Measurements from ENCODE around the gene CACFD1.

DNA sequence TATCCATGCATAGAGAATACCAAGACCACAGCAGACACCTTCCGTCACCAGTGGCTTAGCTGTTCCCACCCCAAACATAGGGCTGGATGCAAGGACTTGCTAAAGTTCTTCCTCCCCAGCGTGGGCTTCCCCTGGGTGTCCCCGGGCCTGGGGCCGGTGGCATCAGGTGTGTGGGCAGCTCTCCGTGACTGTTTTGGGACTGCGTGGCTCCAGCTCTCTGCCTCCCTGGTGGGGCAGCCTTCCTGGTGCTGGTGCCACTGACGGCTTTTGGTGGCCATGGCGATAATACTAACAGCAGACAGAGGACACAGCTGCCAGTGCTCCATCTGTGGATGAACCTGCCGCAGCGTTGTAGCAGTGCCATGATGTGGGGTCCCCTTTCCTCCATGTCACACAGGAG is 4.9 kb downstream of the CACFD1 start:
- TF ChIP-seq EZH2 (IDR thresholded peaks at IDR 0.05; ENCODE audit: borderline replicate concordance, insufficient read depth, low read length, poor library complexity, severe bottlenecking) (no peak), POLR2AphosphoS5 (IDR thresholded peaks at IDR 0.05) (no peak), SMC3 (conservative IDR thresholded peaks at IDR 0.05; ENCODE audit: poor library complexity) (no peak), EP300 (conservative IDR thresholded peaks at IDR 0.05; ENCODE audit: poor library complexity, severe bottlenecking) (no peak), MXI1 (conservative IDR thresholded peaks at IDR 0.05; ENCODE audit: poor library complexity, severe bottlenecking) (no peak), RAD21 (conservative IDR thresholded peaks at IDR 0.05) (no peak), TAF1 (IDR thresholded peaks at IDR 0.05; ENCODE audit: low read depth) (no peak)
- TF ChIP-seq, protein P1, sequence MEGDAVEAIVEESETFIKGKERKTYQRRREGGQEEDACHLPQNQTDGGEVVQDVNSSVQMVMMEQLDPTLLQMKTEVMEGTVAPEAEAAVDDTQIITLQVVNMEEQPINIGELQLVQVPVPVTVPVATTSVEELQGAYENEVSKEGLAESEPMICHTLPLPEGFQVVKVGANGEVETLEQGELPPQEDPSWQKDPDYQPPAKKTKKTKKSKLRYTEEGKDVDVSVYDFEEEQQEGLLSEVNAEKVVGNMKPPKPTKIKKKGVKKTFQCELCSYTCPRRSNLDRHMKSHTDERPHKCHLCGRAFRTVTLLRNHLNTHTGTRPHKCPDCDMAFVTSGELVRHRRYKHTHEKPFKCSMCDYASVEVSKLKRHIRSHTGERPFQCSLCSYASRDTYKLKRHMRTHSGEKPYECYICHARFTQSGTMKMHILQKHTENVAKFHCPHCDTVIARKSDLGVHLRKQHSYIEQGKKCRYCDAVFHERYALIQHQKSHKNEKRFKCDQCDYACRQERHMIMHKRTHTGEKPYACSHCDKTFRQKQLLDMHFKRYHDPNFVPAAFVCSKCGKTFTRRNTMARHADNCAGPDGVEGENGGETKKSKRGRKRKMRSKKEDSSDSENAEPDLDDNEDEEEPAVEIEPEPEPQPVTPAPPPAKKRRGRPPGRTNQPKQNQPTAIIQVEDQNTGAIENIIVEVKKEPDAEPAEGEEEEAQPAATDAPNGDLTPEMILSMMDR (IDR thresholded peaks at IDR 0.05; ENCODE audit: poor library complexity, severe bottlenecking): no peak
- TF ChIP-seq, protein P2, sequence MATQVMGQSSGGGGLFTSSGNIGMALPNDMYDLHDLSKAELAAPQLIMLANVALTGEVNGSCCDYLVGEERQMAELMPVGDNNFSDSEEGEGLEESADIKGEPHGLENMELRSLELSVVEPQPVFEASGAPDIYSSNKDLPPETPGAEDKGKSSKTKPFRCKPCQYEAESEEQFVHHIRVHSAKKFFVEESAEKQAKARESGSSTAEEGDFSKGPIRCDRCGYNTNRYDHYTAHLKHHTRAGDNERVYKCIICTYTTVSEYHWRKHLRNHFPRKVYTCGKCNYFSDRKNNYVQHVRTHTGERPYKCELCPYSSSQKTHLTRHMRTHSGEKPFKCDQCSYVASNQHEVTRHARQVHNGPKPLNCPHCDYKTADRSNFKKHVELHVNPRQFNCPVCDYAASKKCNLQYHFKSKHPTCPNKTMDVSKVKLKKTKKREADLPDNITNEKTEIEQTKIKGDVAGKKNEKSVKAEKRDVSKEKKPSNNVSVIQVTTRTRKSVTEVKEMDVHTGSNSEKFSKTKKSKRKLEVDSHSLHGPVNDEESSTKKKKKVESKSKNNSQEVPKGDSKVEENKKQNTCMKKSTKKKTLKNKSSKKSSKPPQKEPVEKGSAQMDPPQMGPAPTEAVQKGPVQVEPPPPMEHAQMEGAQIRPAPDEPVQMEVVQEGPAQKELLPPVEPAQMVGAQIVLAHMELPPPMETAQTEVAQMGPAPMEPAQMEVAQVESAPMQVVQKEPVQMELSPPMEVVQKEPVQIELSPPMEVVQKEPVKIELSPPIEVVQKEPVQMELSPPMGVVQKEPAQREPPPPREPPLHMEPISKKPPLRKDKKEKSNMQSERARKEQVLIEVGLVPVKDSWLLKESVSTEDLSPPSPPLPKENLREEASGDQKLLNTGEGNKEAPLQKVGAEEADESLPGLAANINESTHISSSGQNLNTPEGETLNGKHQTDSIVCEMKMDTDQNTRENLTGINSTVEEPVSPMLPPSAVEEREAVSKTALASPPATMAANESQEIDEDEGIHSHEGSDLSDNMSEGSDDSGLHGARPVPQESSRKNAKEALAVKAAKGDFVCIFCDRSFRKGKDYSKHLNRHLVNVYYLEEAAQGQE (IDR thresholded peaks at IDR 0.05; ENCODE audit: borderline replicate concordance): no peak
